Osteocyte (in vitro differentiated cells): ENCODE measurements around the gene EIF2S2. TPM values are rescaled to one million over a fixed set of nuclear protein-coding genes. Genes with fewer than 3 reads are reported as not detected.

Experiments
- DNase-seq: peaks from one replicate; pipeline ENCODE4 v3.0.0; 2021; ENCODE audit warnings: mixed read lengths; ENCODE audit not compliant: unreplicated experiment; ENCODE audit errors: extremely low spot score
- H3K27ac Mint-ChIP-seq: one replicate; pipeline ENCODE4 v1.8.0; 2021; ENCODE audit warnings: mild to moderate bottlenecking, mixed read lengths; ENCODE audit not compliant: unreplicated experiment
- H3K27me3 Mint-ChIP-seq: one replicate; pipeline ENCODE4 v1.8.0; 2021; ENCODE audit warnings: mixed read lengths; ENCODE audit not compliant: unreplicated experiment
- H3K36me3 Mint-ChIP-seq: one replicate; pipeline ENCODE4 v1.8.0; 2021; ENCODE audit warnings: mixed read lengths; ENCODE audit not compliant: unreplicated experiment
- H3K4me1 Mint-ChIP-seq: one replicate; pipeline ENCODE4 v1.8.0; 2021; ENCODE audit warnings: mixed read lengths; ENCODE audit not compliant: unreplicated experiment
- H3K4me3 Mint-ChIP-seq: one replicate; pipeline ENCODE4 v1.8.0; 2021; ENCODE audit warnings: mild to moderate bottlenecking, moderate library complexity, mixed read lengths; ENCODE audit not compliant: unreplicated experiment
- H3K9me3 Mint-ChIP-seq: one replicate; pipeline ENCODE4 v1.8.0; 2021; ENCODE audit warnings: mixed read lengths; ENCODE audit not compliant: unreplicated experiment
- total RNA-seq: library from RNA; stranded (reverse); gene quantifications from 2 replicates; pipeline ENCODE4 v1.2.1, GENCODE V29; 2021
- TF ChIP-seq, protein P1 (sequence below): fragments of 200-600 bp; sonication (generic); IDR thresholded peaks from 2 replicates; pipeline ENCODE4 v1.5.0; 2021; ENCODE audit warnings: antibody characterized with exemption, mild to moderate bottlenecking, moderate library complexity

The EIF2S2 gene
- total RNA-seq, 1 donor from 2014 or later = 87.9 TPM

DNA sequence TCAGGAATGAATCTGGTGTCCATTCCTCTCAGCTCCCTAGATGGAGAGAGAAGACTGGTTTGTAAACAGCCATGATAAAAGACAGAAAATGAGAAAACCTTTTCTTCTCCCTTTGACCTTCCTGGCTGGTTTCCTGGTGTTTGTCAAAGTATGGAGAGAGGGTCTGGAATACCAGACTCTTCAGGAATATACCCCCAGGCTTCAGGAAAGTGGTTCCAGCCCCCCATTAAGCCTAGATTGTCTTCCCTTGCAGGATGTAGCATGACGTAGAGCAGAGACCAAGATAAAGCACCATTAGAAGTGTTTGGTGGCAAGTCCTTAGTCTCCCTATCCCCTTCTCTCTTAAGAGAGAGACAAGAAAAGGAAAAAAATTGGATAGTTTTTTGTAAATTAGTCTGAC is 51.1 kb downstream of the EIF2S2 start:
- no peak for DNase-seq
- H3K9me3 Mint-ChIP-seq = no peaks in the 10 kb centered on the region
- no peaks in the 10 kb centered on the region for H3K36me3 Mint-ChIP-seq
- H3K27me3 Mint-ChIP-seq = no peaks in the 10 kb centered on the region
- TF ChIP-seq, protein P1, sequence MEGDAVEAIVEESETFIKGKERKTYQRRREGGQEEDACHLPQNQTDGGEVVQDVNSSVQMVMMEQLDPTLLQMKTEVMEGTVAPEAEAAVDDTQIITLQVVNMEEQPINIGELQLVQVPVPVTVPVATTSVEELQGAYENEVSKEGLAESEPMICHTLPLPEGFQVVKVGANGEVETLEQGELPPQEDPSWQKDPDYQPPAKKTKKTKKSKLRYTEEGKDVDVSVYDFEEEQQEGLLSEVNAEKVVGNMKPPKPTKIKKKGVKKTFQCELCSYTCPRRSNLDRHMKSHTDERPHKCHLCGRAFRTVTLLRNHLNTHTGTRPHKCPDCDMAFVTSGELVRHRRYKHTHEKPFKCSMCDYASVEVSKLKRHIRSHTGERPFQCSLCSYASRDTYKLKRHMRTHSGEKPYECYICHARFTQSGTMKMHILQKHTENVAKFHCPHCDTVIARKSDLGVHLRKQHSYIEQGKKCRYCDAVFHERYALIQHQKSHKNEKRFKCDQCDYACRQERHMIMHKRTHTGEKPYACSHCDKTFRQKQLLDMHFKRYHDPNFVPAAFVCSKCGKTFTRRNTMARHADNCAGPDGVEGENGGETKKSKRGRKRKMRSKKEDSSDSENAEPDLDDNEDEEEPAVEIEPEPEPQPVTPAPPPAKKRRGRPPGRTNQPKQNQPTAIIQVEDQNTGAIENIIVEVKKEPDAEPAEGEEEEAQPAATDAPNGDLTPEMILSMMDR = no peak
- H3K4me3 Mint-ChIP-seq = no peak overlapping the region
- no peak overlapping the region for H3K27ac Mint-ChIP-seq
- peaks cover 25% of the 10 kb centered on the region for H3K4me1 Mint-ChIP-seq

DNA sequence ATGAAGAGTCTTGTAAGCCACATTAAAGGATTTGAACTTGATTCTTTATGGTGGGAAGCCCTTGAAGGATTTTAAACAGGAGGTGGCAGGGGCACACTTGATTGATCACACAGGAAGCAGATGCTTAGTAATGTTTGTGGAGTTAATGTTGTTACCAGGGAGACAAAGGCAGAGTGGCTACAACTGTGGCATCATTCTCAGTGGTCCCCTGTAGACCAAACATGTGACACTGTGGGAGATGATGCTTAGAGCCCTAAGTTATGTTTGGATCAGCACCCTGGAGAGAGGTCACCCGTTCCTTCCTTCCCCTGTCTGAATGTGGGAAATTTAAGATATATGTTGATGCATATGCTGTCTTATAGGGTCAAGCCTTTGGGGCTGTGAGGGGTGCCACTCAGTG is 53.2 kb downstream of the EIF2S2 start:
- DNase-seq = no peak
- no peak overlapping the region for H3K27ac Mint-ChIP-seq
- no peak overlapping the region for H3K4me3 Mint-ChIP-seq
- H3K36me3 Mint-ChIP-seq = no peaks in the 10 kb centered on the region
- peaks cover 15% of the 10 kb centered on the region for H3K4me1 Mint-ChIP-seq
- TF ChIP-seq, protein P1 = no peak
- no peaks in the 10 kb centered on the region for H3K27me3 Mint-ChIP-seq
- no peaks in the 10 kb centered on the region for H3K9me3 Mint-ChIP-seq

DNA sequence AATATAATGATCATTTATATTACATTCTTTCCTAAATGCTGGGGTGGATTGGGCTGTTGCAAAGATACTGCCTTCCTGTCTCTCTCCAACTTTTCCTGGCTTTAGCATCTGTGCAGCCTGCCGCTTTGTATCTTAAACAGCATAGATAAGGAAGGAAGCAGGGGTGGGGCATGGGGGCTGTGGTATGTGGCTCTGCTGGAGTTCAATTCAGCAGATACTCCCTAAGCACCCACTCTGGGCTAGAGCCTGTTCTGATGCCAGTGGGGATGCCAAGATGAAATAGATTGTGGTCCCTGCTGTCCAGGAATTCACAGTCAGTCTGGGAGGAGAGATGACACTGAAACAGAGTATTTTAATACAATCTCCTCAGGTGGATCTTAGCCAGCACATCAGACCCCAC is 56.8 kb downstream of the EIF2S2 start:
- no peaks in the 10 kb centered on the region for H3K9me3 Mint-ChIP-seq
- no peak overlapping the region for H3K4me3 Mint-ChIP-seq
- TF ChIP-seq, protein P1 = no peak
- no peaks in the 10 kb centered on the region for H3K27me3 Mint-ChIP-seq
- H3K27ac Mint-ChIP-seq = no peak overlapping the region
- H3K36me3 Mint-ChIP-seq = no peaks in the 10 kb centered on the region
- no peak for DNase-seq
- peaks cover 8% of the 10 kb centered on the region for H3K4me1 Mint-ChIP-seq

DNA sequence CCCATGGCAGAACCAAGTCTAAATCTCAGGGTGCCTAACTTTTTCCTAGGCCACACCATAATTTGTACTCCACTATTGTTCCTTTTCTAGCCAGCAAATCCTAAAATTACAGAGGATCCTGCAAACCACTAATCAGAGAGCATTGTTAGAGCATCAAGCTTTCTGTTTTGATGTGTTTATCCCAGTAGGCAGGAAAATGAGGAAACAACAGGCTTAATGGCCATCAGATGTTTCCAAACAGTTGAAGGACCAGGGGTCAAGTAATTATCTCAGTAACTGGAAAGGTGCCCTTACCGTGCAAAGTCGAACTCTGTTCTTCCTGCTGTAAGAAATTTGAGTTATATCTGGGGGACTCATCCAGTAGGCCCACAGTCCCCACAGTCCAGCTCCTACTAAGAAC is 59.6 kb downstream of the EIF2S2 start:
- no peak overlapping the region for H3K27ac Mint-ChIP-seq
- H3K27me3 Mint-ChIP-seq = no peaks in the 10 kb centered on the region
- H3K4me3 Mint-ChIP-seq = no peak overlapping the region
- H3K9me3 Mint-ChIP-seq = no peaks in the 10 kb centered on the region
- TF ChIP-seq, protein P1 = no peak
- no peaks in the 10 kb centered on the region for H3K36me3 Mint-ChIP-seq
- DNase-seq = no peak
- H3K4me1 Mint-ChIP-seq = peaks cover 4% of the 10 kb centered on the region

DNA sequence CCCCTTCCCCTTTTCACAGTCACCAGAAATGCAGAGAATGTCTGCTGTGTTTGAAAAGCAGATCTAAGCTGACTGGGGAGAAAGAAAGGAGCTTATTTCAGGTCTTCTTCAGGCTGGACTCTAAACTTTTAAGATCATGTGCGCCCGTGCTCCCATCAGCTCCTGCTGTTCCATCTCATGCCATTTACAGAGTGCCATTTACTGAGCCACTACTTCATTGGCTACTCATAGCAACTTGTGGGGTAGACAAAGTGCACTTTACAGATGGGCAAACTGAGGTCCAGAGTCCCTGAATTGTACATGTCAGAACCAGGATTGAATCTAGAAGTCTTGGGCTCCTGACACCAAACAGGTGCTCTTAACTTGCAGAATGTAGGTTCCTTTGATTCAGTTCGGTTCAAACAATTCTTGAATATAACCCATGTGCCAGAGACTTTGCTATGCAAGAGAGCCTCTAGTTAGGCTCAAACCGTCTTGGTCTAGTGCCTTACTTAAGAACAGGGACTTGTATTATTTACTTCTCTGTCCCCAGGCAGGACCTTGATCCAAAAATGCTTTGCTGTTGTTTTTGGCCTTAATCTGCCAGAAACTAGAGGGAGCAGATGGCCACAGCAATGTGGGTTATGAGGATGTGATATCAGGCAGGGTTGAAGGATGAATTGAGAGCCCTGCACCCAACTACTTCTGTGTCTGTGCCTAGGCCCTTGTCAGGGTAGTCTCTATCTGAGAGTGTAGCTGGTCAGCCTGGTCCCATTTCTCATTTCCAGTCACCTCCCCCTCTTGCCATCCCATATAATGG is 61.9 kb downstream of the EIF2S2 start:
- Mint-ChIP-seq H3K9me3 (no peaks in the 10 kb centered on the region), H3K4me3 (no peak overlapping the region), H3K27me3 (no peaks in the 10 kb centered on the region), H3K27ac (no peak overlapping the region), H3K4me1 (peaks cover 7% of the 10 kb centered on the region), H3K36me3 (no peaks in the 10 kb centered on the region)
- TF ChIP-seq, protein P1 = no peak
- no peak for DNase-seq
